HG03045 (cell line): ENCODE results near the gene GPR149.
"Not testable (repeated sequence)": the region's sequence is repeated elsewhere in the genome, so short reads cannot be mapped to it uniquely, and the experiment has no call there.

Source experiments
- ATAC-seq: cut with Tn5 transposase; IDR thresholded peaks from one replicate; pipeline ENCODE4 v1.9.1; 2021; ENCODE audit warnings: mild to moderate bottlenecking, moderate library complexity; ENCODE audit not compliant: unreplicated experiment

The GPR149 gene, protein sequence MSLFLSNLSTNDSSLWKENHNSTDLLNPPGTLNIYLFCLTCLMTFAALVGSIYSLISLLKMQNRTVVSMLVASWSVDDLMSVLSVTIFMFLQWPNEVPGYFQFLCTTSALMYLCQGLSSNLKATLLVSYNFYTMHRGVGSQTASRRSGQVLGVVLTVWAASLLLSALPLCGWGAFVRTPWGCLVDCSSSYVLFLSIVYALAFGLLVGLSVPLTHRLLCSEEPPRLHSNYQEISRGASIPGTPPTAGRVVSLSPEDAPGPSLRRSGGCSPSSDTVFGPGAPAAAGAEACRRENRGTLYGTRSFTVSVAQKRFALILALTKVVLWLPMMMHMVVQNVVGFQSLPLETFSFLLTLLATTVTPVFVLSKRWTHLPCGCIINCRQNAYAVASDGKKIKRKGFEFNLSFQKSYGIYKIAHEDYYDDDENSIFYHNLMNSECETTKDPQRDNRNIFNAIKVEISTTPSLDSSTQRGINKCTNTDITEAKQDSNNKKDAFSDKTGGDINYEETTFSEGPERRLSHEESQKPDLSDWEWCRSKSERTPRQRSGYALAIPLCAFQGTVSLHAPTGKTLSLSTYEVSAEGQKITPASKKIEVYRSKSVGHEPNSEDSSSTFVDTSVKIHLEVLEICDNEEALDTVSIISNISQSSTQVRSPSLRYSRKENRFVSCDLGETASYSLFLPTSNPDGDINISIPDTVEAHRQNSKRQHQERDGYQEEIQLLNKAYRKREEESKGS

DNA sequence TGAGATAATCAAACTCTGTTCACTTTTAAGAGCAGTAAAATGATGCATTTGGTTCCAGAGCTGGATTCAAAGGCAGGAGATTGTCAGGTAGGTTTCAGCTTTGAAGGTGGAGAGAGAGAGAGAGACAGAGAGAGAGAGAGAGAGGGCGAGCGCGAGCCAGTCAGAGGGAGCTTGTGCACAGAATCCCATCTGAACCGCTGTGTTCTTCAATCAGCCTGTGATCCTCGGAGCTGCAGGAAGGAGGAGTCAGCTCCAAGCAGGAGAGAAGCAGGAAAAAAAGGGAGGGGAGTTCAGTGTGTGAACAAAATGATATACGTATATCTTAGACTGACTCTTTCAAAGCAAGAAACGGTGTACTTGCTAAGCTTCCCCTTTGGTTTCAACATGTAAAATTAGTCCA lies at the start of gene GPR149:
GPR149 (minus strand) TSS at position 177 of the 400 bp plus-strand sequence. CDS start 575 bp downstream, outside the sequence.
- ATAC-seq = no peak

DNA sequence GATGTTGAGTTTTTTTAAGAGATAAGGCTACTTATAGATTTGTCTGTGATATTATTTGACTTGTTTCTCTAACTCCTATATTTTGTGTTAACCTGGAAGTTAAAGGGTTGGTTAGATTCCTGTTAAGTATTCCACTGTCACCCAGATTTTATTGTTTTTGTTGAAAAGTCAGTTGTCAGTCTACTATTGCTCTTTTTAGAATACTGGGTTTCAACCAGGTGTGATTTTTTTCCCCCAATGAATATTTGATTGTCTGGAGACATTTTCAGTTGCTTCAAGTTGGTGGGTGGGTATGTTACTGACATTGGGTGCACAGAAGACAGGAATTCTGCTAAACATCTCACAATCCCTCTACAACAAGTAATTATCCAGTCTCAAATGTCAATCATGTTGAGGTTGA lies 43.8 kb upstream of the GPR149 start:
- ATAC-seq = no peak

DNA sequence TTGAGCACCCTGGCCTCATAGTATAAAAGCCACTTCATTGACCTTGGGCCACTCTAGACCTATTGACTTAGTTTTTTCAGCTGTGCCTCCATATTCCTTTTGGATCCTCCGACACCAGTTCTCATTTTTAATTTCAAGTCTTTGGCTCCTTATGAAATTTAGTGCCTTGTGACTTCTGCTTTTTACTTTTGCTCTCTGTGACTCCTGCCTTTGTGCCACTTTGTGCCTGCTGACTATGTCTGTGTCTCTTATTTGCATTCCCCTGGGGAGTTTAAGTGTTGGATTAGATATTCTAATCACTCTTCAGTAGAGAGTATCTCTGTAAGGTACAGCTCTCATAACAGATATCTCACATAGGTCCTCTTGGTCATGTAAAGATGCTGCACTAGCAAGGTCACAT lies 39.6 kb upstream of the GPR149 start:
- no peak for ATAC-seq

DNA sequence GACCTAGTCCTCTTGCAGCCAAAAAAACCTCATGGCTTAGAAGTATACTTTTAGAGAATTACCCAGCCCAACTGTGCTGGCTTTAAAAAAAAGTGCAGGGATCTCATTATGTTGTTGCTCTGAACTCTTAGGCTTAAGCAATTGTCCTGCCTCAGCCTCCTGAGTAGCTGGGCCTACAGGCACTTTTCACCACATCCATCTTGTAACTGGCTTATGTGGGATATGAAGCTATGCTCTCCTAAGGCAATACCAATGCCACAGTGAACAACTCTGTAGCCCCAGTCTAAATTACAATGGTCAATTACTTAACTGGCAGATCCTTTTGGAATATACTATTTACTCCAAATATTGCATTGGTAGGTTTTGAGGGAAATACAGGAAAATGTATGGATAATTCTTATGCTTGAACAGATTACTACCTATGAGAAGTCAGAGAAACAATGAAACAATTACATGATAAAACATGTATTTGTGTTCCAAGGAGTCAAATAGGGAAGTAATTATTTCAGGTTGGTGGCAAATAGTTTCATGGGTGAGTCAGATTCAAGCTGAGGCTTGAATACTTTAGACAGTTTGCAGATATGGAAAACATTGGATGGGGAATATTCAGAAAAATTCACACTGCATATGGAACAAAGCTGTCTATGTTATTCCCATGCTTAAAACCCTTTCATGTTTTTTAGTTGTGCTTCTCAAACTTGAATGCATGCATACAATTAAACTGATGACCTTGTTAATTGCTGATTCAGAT lies 34.6 kb upstream of the GPR149 start:
- ATAC-seq = no peak

DNA sequence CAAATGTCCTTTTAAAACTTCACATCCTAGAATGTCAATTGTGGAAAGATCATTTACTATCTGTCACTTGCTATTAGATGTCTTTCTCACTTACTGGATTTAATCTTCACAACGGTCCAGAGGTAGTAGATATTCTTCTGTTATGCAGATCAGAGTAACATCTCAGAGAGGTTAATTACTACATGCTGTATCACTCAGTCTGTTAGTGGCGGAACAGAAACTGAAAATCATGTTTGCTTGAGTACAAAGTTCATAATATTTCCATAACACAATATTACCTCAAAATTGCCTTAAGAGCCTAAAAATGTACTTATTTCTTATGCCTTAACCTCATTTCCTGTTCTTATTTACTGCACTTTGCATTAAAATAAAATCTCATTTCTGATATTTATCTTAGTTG lies 28.6 kb upstream of the GPR149 start:
- ATAC-seq = no peak

DNA sequence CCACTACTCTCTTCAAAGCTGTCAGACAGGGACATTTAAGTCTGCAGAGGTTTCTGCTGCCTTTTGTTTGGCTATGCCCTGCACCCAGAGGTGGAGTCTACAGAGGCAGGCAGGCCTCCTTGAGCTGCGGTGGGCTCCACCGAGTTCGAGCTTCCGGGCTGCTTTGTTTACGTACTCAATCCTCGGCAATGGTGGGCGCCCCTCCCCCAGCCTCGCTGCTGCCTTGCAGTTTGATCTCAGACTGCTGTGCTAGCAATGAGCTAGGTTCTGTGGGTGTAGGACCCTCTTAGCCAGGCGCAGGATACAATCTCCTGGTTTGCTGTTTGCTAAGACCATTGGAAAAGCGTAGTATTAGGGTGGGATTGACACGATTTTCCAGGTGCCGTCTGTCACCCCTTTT lies 9.1 kb upstream of the GPR149 start:
- not testable (repeated sequence) for ATAC-seq

DNA sequence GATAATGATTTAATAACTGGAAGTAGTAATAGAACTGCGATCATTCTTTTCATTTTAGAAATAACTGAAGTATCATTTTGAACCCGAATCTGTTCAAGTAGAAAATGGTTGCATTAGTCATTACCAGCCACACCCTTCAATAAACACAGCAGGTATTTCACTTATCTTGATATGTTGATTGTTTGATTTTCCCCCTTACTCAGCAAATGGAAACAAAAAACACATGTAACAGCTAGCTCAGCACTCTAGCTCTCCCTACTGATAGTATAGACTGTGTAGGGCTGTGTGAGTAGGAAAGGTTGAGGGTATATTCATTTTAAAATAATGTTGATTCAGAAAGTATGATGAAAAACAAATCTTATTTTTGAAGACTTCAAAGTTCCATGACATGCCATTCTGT lies 1.1 kb upstream of the GPR149 start:
- no peak for ATAC-seq

DNA sequence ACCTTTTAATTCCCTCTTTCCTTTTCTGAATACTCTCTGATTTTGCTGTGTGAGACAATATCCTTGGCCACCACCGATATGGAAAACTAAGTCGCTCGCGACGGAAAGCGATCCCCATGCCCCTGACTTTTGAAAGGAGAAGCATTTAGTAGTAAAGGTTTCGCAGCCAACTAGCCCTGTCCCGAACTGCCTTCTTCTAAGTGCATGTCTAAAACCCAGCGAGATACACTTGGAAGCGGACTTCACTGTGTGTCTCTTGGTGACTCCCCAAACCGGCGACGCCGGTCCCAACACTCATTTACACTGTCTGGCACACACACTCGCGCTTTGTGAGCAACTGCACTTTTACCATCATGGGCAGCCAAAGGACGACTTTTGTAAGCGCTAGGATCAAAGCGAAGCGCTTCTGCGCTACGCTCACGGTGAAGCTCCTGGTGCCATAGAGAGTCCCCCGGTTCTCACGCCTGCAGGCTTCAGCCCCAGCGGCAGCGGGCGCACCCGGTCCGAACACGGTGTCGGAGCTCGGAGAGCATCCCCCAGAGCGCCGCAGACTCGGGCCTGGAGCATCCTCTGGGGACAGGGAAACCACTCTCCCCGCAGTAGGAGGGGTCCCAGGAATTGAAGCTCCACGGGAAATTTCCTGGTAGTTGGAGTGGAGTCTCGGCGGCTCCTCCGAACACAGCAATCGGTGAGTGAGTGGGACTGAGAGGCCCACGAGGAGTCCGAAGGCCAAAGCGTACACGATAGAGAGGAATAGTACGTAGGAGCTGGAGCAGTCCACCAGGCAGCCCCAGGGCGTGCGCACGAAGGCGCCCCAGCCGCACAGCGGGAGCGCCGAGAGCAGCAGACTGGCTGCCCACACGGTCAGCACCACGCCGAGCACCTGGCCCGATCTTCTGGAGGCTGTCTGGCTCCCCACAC lies 1.4 kb downstream of the GPR149 start:
- ATAC-seq = no peak

DNA sequence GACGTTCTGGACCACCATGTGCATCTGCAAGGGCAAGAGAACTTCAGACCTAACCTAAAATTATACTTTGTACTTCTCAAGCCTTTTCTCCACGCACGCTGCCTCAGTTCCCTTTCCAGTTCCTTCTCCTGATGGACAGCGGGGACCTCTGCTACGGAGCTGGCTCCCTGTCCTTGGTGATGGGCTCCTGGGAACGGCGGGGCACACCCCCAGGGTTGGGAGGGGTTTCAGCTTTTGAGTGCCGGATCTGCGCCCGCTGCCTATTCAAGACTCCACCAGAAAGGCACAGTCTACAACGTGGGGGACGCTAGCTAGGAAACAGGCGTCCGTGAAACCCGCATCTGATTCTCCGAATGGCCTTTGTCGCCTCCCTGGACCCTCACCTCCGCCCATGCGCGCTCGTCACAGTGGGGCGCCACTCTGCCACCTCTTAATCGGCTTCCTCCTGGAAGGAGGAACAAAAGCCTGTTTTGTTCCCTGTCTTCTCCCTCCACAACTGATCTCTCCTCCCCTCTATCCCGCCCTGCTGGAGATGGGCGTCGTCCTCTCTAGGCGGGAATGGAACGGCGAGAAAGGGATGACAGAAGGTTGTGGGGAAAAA lies 2.2 kb downstream of the GPR149 start:
- ATAC-seq = no peak

DNA sequence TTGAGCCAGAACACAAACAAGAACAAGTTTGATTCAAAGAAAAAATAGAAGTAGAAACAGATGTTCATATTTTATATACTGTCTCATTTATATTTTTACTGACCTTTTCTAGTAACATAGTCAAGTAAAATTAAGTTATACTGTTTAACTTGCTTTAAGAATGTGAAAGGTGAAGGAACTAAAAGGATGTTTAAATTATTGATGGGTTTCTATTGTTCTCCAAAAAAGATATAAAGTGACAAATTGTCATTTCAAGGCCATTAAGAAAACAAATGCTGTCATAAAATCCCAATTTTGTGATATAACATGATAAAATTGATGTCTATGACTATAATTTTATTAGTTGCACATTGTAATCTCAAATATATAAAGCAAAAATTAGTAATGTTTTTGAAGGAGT lies 7.3 kb downstream of the GPR149 start:
- ATAC-seq = no peak

DNA sequence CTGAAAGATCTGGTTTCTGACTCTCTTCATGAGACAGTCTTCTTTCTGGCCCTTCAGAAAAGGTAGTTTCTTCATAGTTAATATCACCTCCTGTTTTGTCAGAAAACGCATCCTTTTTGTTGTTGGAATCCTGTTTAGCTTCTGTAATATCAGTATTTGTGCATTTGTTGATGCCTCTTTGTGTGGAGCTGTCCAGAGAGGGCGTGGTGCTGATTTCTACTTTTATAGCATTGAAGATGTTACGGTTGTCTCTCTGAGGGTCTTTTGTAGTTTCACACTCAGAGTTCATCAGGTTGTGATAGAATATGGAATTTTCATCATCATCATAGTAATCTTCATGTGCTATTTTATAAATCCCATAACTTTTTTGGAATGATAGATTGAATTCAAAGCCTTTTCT lies 8.9 kb downstream of the GPR149 start:
- ATAC-seq = no peak

DNA sequence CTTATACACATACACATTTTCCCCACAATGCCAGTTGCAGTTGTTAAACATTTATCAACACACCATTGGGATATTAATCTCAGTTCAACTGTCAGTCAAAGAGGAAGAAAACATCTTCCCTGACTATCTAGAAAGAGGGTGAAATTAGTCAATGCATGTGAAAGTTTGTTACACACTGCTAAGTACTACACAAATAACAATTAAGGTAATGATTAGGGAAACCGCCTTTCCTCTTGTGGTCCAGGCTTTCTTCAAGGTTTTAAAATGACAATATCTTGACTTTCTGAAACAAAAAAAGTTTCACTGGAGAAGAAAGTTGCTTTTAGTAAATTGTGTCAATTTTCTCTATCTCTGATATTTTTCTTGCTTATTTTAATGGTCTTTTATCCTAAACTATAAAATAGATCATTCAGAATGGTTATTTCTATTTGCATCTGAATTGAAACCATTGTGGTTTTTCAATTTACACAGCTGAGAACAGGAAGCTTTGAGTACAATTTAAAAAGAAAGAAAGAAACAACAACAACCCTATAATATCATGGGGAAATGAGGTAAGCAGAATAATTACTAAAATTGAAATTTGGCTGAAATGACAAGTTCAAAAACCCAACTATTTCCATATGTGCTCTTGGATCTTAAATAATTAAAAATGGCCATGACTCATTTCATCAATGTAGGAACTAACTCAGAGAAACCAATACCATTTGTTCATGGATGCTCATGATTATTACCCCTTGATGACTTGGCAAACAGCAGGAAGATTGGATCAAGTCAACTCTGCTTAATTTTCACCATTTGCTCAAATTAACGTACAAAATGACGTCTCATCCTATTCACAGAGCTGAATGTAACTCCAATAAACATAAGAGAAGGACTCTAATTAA lies 31.7 kb downstream of the GPR149 start:
- peak; percentile 97 for ATAC-seq

DNA sequence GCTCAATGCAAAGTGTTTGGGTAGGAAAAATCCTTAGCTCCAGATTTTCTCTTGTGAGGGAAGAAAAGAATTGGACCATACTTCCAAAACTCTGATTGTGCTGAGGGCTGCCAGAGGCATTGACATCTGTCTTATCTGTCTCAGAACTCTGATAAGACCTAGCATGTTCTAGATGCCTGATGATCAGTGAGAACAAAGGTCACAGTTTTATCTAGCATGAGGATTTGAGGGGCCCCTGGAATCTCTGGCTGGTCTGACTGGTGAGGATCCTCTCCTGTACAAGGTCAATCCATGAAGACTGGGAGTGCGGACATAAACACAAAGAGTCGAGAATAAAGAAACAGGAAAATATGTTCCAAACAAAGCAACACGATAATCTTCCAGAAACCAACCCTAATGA lies 40.1 kb downstream of the GPR149 start:
- no peak for ATAC-seq

DNA sequence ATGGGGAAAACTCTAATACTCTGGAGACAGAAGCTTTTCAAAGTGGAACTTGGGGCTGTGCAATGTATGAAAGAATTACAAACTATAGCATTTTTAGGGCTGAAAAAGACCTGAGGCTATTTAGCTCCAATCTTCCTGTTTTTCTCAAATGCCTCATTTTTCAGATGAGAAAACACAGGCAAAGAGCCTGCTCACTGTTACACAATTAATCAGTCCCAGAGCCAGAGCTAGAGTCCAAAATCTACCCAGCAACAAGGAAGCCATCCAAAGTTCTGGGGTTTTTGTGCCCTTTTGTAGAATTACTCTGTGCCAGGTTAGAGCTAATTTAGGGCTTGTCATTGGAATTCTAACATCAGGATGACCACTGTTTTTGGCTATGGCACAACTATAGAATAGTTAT lies 45.5 kb downstream of the GPR149 start:
- ATAC-seq = no peak

DNA sequence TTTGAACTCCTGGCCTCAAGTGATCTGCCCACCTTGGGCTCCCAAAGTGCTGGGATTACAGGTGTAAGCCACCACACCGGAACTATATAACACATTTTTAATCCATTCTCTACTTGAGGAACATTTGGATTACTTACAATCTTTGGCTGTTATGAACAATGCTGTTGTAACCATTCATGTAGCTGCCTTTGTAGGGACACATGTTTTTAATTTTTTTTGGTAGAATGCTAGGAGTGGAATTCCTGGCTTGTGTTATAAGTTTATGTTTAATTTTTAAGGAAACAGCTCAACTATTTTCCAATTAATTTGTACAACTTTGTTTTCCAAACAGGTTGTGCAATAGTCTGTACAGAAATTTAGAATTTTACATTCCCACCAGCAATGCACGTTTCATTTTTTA lies 51.7 kb downstream of the GPR149 start:
- ATAC-seq = no peak

DNA sequence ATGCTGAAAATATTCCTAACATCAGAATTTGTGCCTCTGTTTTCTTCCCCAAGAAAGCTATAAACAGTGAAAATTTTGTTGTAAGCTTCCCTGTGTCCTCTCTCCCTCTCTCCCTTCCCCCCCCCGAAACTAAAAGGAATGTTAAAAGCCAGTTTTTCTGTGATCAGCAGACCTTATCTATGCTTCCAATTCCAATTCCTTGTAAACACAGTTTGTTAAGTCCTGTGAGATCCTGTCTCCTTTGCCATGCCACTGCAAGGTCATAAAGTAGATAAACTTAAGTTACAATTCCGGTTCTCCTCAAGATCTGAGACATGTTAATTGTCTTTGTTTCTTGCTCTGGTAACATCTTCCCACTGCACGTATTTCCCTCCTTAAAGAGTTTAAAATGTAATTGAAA lies 62.8 kb downstream of the GPR149 start:
- no peak for ATAC-seq

DNA sequence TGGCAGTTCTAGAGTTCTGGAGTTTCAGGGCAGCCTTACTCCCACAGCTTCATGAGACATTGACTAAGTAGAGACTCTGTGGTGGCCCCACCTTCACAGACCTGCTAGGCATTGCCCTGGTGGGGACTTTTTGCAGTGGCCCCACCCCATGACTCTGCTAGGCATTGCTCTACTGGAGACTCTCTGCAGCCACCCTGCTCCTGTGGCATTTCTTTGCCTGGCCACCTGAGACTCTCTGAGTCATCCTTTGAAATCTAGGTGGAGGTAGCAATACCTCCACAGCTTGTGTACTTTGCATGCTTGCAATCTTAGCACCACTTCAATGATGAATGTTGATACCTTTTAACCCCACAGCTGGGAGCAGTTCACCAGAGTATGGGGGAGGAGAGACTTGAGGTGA lies 65.1 kb downstream of the GPR149 start:
- no peak for ATAC-seq

DNA sequence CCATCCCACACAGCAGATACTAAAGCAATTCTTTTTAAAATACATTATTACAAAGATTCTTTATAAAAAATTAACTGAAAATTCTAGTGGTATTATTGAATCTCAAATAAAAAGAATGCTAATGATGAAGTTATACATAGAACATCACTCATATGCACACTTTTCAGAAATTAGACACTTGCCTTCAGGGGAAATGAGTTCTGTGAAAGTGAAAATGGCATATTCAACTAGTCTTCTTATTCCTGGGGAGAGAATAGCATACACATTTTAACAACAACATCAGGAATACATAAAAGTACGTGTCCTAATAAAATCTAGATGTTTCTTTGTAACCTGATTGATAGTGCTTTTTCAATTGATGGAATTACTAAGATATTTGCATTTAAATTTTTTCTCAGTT lies 68.9 kb downstream of the GPR149 start:
- ATAC-seq = no peak

DNA sequence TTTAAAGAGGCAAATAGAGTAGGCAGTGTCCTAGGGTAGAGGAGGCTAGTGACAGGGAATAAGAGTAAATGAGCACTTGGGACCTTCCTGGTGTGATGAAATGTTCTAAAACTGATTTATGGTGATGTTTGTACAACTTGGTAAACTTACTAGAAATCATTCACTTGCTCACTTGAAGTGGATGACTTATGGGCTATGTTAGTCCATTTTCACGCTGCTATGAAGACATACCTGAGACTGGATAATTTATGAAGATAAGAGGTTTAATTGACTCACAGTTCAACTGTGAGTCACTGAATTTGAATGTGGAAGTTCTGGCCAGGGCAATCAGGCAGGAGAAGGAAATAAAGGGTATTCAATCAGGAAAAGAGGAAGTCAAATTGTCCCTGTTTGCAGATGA lies 74.0 kb downstream of the GPR149 start:
- no peak for ATAC-seq
